OCI-LY3 (cell line): ENCODE results near the gene YAF2.

Experiments used
- EZH2phosphoT487 ChIP-seq: fragments of 200-600 bp; shearing (Covaris generic); IDR thresholded peaks from 2 replicates; pipeline ENCODE4 v1.6.1; 2018; ENCODE audit warnings: antibody characterized with exemption, mixed run types, low read depth
- TF ChIP-seq, protein P1 (sequence below): fragments of 200-600, 300-600 bp; sonication (generic); IDR thresholded peaks from 2 replicates; pipeline ENCODE4 v1.5.1; 2014; ENCODE audit warnings: antibody characterized with exemption, low read length, low read depth

DNA sequence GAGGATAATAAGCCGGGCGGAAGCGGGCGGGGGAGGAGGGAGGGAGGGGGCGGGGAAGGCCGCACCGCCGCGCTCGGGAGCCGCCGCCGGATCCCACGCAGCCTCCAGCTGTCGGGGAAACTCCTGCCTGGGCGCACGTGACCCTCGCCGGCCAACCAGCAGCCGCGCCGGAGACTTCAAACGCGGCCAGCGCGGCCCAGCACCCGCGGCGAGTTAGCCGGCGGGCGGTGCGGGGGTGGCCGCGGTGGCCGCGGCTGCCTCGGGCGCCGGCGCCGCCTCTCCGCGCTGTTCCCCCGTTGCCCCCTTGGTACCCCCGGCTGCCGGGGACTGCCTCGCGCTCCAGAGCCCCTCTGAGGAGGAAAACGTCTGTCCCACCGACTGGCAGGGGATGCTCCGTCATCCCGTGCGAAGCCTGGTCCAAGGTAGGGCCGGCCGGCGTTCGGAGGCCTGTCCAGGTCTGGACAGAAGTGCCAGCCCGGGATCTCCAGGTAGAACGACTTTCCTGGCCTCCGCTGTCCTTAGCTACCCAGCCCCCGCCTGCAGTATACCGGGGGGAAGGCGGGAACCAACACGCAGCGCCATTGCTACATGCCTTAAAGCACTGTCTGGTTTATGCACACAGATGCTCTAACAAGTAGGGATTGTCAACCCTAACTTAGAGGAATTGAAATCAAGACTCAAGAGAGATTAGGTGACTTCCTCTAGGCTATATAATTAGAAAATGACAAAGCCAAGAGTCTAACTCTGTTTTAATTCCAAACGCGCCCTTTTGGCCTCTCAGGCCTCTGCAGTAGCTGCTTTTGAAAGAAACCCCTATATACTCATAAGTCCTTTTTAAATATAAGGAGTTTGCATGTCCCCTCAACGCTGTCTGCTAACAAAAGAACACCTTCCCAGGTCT lies at the start of gene YAF2:
- TF ChIP-seq, protein P1, sequence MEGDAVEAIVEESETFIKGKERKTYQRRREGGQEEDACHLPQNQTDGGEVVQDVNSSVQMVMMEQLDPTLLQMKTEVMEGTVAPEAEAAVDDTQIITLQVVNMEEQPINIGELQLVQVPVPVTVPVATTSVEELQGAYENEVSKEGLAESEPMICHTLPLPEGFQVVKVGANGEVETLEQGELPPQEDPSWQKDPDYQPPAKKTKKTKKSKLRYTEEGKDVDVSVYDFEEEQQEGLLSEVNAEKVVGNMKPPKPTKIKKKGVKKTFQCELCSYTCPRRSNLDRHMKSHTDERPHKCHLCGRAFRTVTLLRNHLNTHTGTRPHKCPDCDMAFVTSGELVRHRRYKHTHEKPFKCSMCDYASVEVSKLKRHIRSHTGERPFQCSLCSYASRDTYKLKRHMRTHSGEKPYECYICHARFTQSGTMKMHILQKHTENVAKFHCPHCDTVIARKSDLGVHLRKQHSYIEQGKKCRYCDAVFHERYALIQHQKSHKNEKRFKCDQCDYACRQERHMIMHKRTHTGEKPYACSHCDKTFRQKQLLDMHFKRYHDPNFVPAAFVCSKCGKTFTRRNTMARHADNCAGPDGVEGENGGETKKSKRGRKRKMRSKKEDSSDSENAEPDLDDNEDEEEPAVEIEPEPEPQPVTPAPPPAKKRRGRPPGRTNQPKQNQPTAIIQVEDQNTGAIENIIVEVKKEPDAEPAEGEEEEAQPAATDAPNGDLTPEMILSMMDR = no peak
- no peak for TF ChIP-seq EZH2phosphoT487
